ENCODE measurements around the gene PDE4B.

DNA sequence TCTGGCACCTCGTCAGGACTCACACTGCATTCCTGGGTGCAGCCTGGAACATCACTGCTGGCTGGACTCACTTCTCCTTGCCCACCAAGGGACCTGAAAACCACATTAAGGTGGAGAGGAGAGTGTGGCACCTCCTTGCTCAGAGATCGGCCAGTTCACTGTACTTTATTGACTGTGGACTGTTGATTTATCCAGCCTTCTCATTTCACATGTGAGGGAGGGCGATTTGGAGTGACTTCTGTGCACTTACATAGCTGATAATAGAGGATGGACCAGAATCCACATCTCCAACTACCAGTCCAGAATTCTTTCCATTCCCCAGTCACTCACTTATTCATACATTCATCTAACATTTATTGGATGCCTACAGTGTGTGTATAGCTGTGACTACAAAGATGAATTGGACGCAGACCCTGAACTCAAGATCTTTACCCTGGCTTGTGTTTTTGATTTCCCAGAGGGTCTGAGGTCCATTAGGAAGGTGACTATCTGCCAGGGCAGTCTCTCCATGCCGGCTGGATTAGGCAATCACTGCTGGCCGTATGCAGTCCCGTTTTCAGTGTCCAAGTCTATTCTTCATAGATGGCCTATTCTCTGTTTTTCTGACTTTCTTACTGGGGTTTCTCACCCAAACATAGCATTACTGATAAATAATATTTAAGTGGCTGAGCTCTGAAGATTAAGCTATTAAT is 507.7 kb downstream of the PDE4B start:
- TF ChIP-seq, protein P1, sequence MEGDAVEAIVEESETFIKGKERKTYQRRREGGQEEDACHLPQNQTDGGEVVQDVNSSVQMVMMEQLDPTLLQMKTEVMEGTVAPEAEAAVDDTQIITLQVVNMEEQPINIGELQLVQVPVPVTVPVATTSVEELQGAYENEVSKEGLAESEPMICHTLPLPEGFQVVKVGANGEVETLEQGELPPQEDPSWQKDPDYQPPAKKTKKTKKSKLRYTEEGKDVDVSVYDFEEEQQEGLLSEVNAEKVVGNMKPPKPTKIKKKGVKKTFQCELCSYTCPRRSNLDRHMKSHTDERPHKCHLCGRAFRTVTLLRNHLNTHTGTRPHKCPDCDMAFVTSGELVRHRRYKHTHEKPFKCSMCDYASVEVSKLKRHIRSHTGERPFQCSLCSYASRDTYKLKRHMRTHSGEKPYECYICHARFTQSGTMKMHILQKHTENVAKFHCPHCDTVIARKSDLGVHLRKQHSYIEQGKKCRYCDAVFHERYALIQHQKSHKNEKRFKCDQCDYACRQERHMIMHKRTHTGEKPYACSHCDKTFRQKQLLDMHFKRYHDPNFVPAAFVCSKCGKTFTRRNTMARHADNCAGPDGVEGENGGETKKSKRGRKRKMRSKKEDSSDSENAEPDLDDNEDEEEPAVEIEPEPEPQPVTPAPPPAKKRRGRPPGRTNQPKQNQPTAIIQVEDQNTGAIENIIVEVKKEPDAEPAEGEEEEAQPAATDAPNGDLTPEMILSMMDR (IDR thresholded peaks at IDR 0.05), result no peak
- no peak for TF ChIP-seq POLR2A (IDR thresholded peaks at IDR 0.05)
